Measurements from ENCODE around the gene TRIO.

Gene TRIO

DNA sequence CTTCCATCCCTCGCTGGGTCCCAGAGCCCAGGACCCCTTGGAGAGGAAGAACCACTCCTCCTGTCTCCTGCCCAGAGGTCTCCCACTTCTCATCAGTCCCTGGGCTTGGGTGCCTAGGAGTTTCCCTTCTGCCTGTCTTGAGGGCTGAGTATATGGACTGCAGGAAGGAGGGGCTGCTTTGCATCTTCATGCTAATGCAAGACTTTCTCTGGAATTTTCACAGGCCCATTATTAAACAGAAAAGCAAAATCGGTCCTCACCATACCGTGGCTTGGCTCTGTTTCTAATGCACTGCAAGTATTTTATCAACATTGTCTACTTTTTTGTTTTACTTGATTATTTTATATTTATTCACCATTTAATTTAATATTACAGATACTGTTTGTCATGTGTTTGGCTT, 34.5 kb downstream of the TRIO start:
- Histone ChIP-seq H3K14ac (ENCODE audit: low read length) (no peak overlapping the region), H3K79me2 (ENCODE audit: control insufficient read depth, insufficient read depth, low read length, poor library complexity) (peaks cover 24% of the 10 kb centered on the region), H2BK120ac (ENCODE audit: insufficient read depth, low read length, poor library complexity) (no peak overlapping the region), H3K27me3 (ENCODE audit: insufficient read depth, low read length) (no peaks in the 10 kb centered on the region), H4K12ac (ENCODE audit: low read depth, low read length) (no peak overlapping the region), H3K79me1 (ENCODE audit: low read length) (peaks cover 13% of the 10 kb centered on the region), H2AK5ac (ENCODE audit: low read length) (no peak overlapping the region), H3K36me3 (ENCODE audit: control insufficient read depth in 1 of 2, insufficient read depth in 2 of 2, low read length in 2 of 2) (peaks cover 0 to 2% of the 10 kb centered on the region in 2 experiments), H3K9me3 (ENCODE audit: insufficient read depth, low read depth, low read length) (no peaks in the 10 kb centered on the region), H3K4me2 (ENCODE audit: low read length) (no peak overlapping the region), H4K91ac (ENCODE audit: low read depth, low read length) (no peak overlapping the region), H3K4ac (ENCODE audit: low read depth, low read length) (peak overlapping the region; percentile 72), H4K8ac (ENCODE audit: low read depth, low read length) (no peak overlapping the region), H3K4me1 (ENCODE audit: control insufficient read depth in 1 of 2, insufficient read depth in 2 of 2, low read length in 2 of 2) (peaks cover 30 to 42% of the 10 kb centered on the region in 2 experiments), H3K27ac (ENCODE audit: low read depth, low read length) (no peak overlapping the region), H3K4me3 (ENCODE audit: low read depth, low read length) (no peak overlapping the region), H2BK12ac (ENCODE audit: low read length) (no peak overlapping the region), H3K23ac (ENCODE audit: low read length) (no peak overlapping the region), H2BK5ac (ENCODE audit: low read depth, low read length, poor library complexity) (no peak overlapping the region), H3K9ac (ENCODE audit: low read length) (no peak overlapping the region), H2AFZ (ENCODE audit: insufficient read depth, low read length, poor library complexity) (no peak overlapping the region), H3K18ac (ENCODE audit: low read length) (no peak overlapping the region)
- no CpG with 5 or more reads among the region's 3 CpGs for WGBS (ENCODE audit: extremely low coverage, insufficient coverage, insufficient read length)
- DNase-seq: no peak

DNA sequence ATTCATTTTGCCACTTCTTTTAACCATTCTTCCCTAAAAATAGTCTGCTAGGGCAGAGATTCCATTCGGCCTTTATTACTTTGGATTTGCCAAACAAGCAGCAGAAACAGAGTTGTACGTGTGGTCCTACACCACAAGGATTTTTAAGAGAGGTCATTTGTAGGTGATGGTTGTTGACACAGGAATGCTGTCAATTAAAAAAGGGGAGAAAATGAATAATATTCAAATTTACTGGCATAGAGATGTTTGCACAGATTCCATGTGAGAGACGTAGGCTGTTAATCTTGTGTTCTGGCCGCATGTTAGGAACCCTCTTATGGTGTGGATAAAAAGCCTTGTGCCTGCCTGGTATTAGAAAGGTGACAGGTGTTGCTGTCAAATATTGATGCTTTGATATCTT, 34.9 kb downstream of the TRIO start:
- H3K36me3 ChIP-seq (ENCODE audit: control insufficient read depth in 1 of 2, insufficient read depth in 2 of 2, low read length in 2 of 2): peaks cover 0 to 2% of the 10 kb centered on the region in 2 experiments
- no peak overlapping the region for H3K4me3 ChIP-seq (ENCODE audit: low read depth, low read length)
- no peak overlapping the region for H3K27ac ChIP-seq (ENCODE audit: low read depth, low read length)
- peaks cover 13% of the 10 kb centered on the region for H3K79me1 ChIP-seq (ENCODE audit: low read length)
- peak overlapping the region; percentile 7 for H3K4ac ChIP-seq (ENCODE audit: low read depth, low read length)
- H3K4me1 ChIP-seq (ENCODE audit: control insufficient read depth in 1 of 2, insufficient read depth in 2 of 2, low read length in 2 of 2): peaks cover 31 to 41% of the 10 kb centered on the region in 2 experiments
- no peak overlapping the region for H3K23ac ChIP-seq (ENCODE audit: low read length)
- no peak overlapping the region for H3K14ac ChIP-seq (ENCODE audit: low read length)
- H3K27me3 ChIP-seq (ENCODE audit: insufficient read depth, low read length): no peaks in the 10 kb centered on the region
- DNase-seq: no peak
- no peak overlapping the region for H3K9ac ChIP-seq (ENCODE audit: low read length)
- no peak overlapping the region for H3K4me2 ChIP-seq (ENCODE audit: low read length)
- no peak overlapping the region for H2AK5ac ChIP-seq (ENCODE audit: low read length)
- H2BK120ac ChIP-seq (ENCODE audit: insufficient read depth, low read length, poor library complexity): no peak overlapping the region
- no CpG with 5 or more reads among the region's 4 CpGs for WGBS (ENCODE audit: extremely low coverage, insufficient coverage, insufficient read length)
- H4K8ac ChIP-seq (ENCODE audit: low read depth, low read length): no peak overlapping the region
- H4K91ac ChIP-seq (ENCODE audit: low read depth, low read length): no peak overlapping the region
- H3K79me2 ChIP-seq (ENCODE audit: control insufficient read depth, insufficient read depth, low read length, poor library complexity): peaks cover 25% of the 10 kb centered on the region
- no peak overlapping the region for H3K18ac ChIP-seq (ENCODE audit: low read length)
- no peak overlapping the region for H2AFZ ChIP-seq (ENCODE audit: insufficient read depth, low read length, poor library complexity)
- H2BK5ac ChIP-seq (ENCODE audit: low read depth, low read length, poor library complexity): no peak overlapping the region
- H3K9me3 ChIP-seq (ENCODE audit: insufficient read depth, low read depth, low read length): no peaks in the 10 kb centered on the region
- H2BK12ac ChIP-seq (ENCODE audit: low read length): no peak overlapping the region
- H4K12ac ChIP-seq (ENCODE audit: low read depth, low read length): no peak overlapping the region

DNA sequence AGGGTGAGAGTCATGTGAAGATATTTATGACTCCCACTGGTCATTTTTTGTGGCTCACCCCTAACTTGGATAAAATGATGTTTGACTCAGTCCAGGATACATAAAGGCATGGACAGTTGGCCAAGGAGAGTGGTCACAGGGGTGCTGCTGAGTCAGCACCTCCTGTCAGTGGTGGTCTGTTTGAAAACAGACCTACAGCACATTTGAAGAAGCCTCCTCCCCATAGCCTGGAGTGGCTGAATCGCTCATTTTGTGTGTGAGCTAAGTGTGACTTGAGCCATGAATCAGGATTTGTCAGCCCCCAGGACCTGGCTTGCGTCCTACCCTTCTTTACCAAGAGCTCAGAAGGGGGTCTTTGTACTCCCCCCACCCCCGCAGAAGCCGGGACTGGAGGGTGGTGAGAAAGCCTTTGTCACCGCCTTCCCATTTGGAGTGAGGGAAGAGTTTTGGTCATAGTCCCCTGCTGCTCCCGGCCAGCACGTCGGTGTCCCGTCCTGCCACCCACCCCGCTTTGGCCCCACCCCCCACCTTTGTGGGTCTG, 35.6 kb downstream of the TRIO start:
- Histone ChIP-seq H3K27me3 (ENCODE audit: insufficient read depth, low read length) (no peaks in the 10 kb centered on the region), H3K4me3 (ENCODE audit: low read depth, low read length) (no peak overlapping the region), H2BK12ac (ENCODE audit: low read length) (no peak overlapping the region), H2BK120ac (ENCODE audit: insufficient read depth, low read length, poor library complexity) (no peak overlapping the region), H3K4ac (ENCODE audit: low read depth, low read length) (peak overlapping the region; percentile 7), H4K12ac (ENCODE audit: low read depth, low read length) (no peak overlapping the region), H2AFZ (ENCODE audit: insufficient read depth, low read length, poor library complexity) (no peak overlapping the region), H3K18ac (ENCODE audit: low read length) (no peak overlapping the region), H3K23ac (ENCODE audit: low read length) (no peak overlapping the region), H3K14ac (ENCODE audit: low read length) (no peak overlapping the region), H3K4me2 (ENCODE audit: low read length) (peak overlapping the region; percentile 58), H4K8ac (ENCODE audit: low read depth, low read length) (no peak overlapping the region), H2AK5ac (ENCODE audit: low read length) (no peak overlapping the region), H3K9me3 (ENCODE audit: insufficient read depth, low read depth, low read length) (no peaks in the 10 kb centered on the region), H4K91ac (ENCODE audit: low read depth, low read length) (no peak overlapping the region), H3K36me3 (ENCODE audit: control insufficient read depth in 1 of 2, insufficient read depth in 2 of 2, low read length in 2 of 2) (peaks cover 0 to 2% of the 10 kb centered on the region in 2 experiments), H3K79me2 (ENCODE audit: control insufficient read depth, insufficient read depth, low read length, poor library complexity) (peaks cover 23% of the 10 kb centered on the region), H3K79me1 (ENCODE audit: low read length) (peaks cover 13% of the 10 kb centered on the region), H2BK5ac (ENCODE audit: low read depth, low read length, poor library complexity) (no peak overlapping the region), H3K9ac (ENCODE audit: low read length) (no peak overlapping the region), H3K27ac (ENCODE audit: low read depth, low read length) (peak overlapping the region; percentile 59), H3K4me1 (ENCODE audit: control insufficient read depth in 1 of 2, insufficient read depth in 2 of 2, low read length in 2 of 2) (peaks cover 30 to 35% of the 10 kb centered on the region in 2 experiments)
- DNase-seq: peak in 1 of 2 donors; percentile 34
- WGBS (ENCODE audit: extremely low coverage, insufficient coverage, insufficient read length): no CpG with 5 or more reads among the region's 10 CpGs

DNA sequence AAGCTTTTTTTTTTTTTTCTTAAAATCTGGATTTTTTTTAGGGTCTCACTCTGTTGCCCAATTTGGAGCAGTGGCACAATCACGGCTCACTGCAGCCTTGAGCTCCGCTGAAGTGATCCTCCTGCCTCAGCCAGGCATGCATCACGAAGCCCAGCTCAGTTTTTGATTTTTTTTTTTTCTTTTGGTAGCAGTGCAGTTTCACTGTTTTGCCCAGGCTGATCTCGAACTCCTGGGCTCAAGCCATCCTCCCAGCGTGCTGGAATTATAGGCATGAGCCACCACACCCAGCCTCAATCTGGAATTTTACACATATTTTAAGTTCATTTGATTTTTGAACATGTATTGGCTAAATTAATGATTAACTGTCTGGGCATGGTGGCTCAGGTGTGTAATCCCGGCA, 36.3 kb downstream of the TRIO start:
- H3K23ac ChIP-seq (ENCODE audit: low read length): no peak overlapping the region
- H3K36me3 ChIP-seq (ENCODE audit: control insufficient read depth in 1 of 2, insufficient read depth in 2 of 2, low read length in 2 of 2): peaks cover 0 to 2% of the 10 kb centered on the region in 2 experiments
- WGBS (ENCODE audit: extremely low coverage, insufficient coverage, insufficient read length): no CpG with 5 or more reads among the region's 6 CpGs

More for the DNA sequence above, 36.3 kb downstream of the TRIO start:
- H2AFZ ChIP-seq (ENCODE audit: insufficient read depth, low read length, poor library complexity): no peak overlapping the region
- no peak overlapping the region for H2BK5ac ChIP-seq (ENCODE audit: low read depth, low read length, poor library complexity)
- no peak overlapping the region for H4K91ac ChIP-seq (ENCODE audit: low read depth, low read length)
- peaks cover 28% of the 10 kb centered on the region in 2 experiments for H3K4me1 ChIP-seq (ENCODE audit: control insufficient read depth in 1 of 2, insufficient read depth in 2 of 2, low read length in 2 of 2)
- no peak overlapping the region for H4K8ac ChIP-seq (ENCODE audit: low read depth, low read length)
- no peaks in the 10 kb centered on the region for H3K9me3 ChIP-seq (ENCODE audit: insufficient read depth, low read depth, low read length)
- H2AK5ac ChIP-seq (ENCODE audit: low read length): no peak overlapping the region
- H4K12ac ChIP-seq (ENCODE audit: low read depth, low read length): no peak overlapping the region
- H3K18ac ChIP-seq (ENCODE audit: low read length): peak overlapping the region; percentile 79
- no peak overlapping the region for H3K27ac ChIP-seq (ENCODE audit: low read depth, low read length)
- peak overlapping the region; percentile 55 for H3K14ac ChIP-seq (ENCODE audit: low read length)
- H3K4ac ChIP-seq (ENCODE audit: low read depth, low read length): peak overlapping the region; percentile 91
- H3K27me3 ChIP-seq (ENCODE audit: insufficient read depth, low read length): no peaks in the 10 kb centered on the region
- H3K4me3 ChIP-seq (ENCODE audit: low read depth, low read length): no peak overlapping the region
- DNase-seq: peak; percentile 82 to 94
- no peak overlapping the region for H2BK12ac ChIP-seq (ENCODE audit: low read length)
- H3K79me1 ChIP-seq (ENCODE audit: low read length): peaks cover 9% of the 10 kb centered on the region
- peak overlapping the region; percentile 34 for H2BK120ac ChIP-seq (ENCODE audit: insufficient read depth, low read length, poor library complexity)
- peaks cover 25% of the 10 kb centered on the region for H3K79me2 ChIP-seq (ENCODE audit: control insufficient read depth, insufficient read depth, low read length, poor library complexity)
- no peak overlapping the region for H3K9ac ChIP-seq (ENCODE audit: low read length)
- no peak overlapping the region for H3K4me2 ChIP-seq (ENCODE audit: low read length)

Data from trophoblast cell (in vitro differentiated cells and primary cell).